T-cell (primary cell): Measurements from ENCODE around the gene PRDM1. TPM values are rescaled to one million over a fixed set of nuclear protein-coding genes. Genes with fewer than 3 reads are reported as not detected.

Experiments
- ATAC-seq, 4 experiments: fragments of 200-7000 bp in 3 of 4; fragments of 150-1000 bp in 1 of 4; cut with Tn5 transposase; replicated peaks in 1 of 4; 1 replicate in 3 of 4; 2 replicates in 1 of 4; pipeline ENCODE4 v1.10.0; 2021; ENCODE audit warnings: moderate library complexity in 3 of 4, mild to moderate bottlenecking in 2 of 4, moderate number of reproducible peaks in 1 of 4
- CTCF ChIA-PET, 2 donors: fragments of 300-600 bp; sonication (Branson Sonifier 250); formaldehyde crosslinking; loops; one replicate each; lab custom pipeline; 2022; ENCODE audit warnings: antibody characterized with exemption in 2 of 2; lab: Charles Lee
- POLR2A ChIA-PET, 2 donors: fragments of 300-600 bp; sonication (Branson Sonifier 250); formaldehyde crosslinking; loops; one replicate each; lab custom pipeline; 2022; ENCODE audit warnings: antibody characterized with exemption in 2 of 2; lab: Charles Lee
- DNase-seq, 35 experiments: peaks; one replicate each; pipeline versions ENCODE4 v3.0.0 to v3.0.0-alpha.2; 2013 to 2023
- H3K27ac ChIP-seq: one replicate; pipeline ENCODE4 v1.5.1; 2013; ENCODE audit warnings: low read length
- H3K27me3 ChIP-seq, 2 experiments: replicated peaks in 1 of 2; 1 replicate in 1 of 2; 2 replicates in 1 of 2; pipeline versions ENCODE4 v1.6.1 to v1.7.0; 2013; ENCODE audit warnings: low read length in 1 of 2, mixed read lengths in 1 of 2; ENCODE audit not compliant: control insufficient read depth in 2 of 2, insufficient read depth in 2 of 2; ENCODE audit errors: extremely low read depth in 1 of 2
- H3K36me3 ChIP-seq, 2 donors: 1 replicate in 1 of 2; 2 replicates in 1 of 2; pipeline versions ENCODE4 v1.6.1 to v1.7.0; 2013; ENCODE audit warnings: low read length in 1 of 2; ENCODE audit not compliant: control insufficient read depth in 2 of 2, insufficient read depth in 1 of 2; ENCODE audit errors: extremely low read depth in 1 of 2
- H3K4me1 ChIP-seq, 2 experiments: 1 replicate in 1 of 2; 2 replicates in 1 of 2; pipeline versions ENCODE4 v1.6.1 to v1.7.0; 2013; ENCODE audit warnings: low read length in 2 of 2, mixed read lengths in 1 of 2; ENCODE audit not compliant: insufficient read depth in 2 of 2, control insufficient read depth in 1 of 2; ENCODE audit errors: extremely low read depth in 1 of 2
- H3K4me3 ChIP-seq, 2 donors: 1 replicate in 1 of 2; 2 replicates in 1 of 2; pipeline versions ENCODE4 v1.5.1 to v1.7.0; 2013; ENCODE audit warnings: mild to moderate bottlenecking in 2 of 2, low read length in 1 of 2, moderate library complexity in 1 of 2; ENCODE audit not compliant: control insufficient read depth in 1 of 2; ENCODE audit errors: extremely low read depth in 1 of 2
- H3K9me3 ChIP-seq: 2 replicates; pipeline ENCODE4 v1.7.0; 2013
- H3K27ac Mint-ChIP-seq, 2 donors: one replicate each; pipeline ENCODE4 v1.8.0; 2020 to 2021; ENCODE audit warnings: mild to moderate bottlenecking in 2 of 2, mixed read lengths in 2 of 2
- H3K27me3 Mint-ChIP-seq, 2 donors: one replicate each; pipeline ENCODE4 v1.8.0; 2021 to 2022; ENCODE audit warnings: mixed read lengths in 2 of 2
- H3K36me3 Mint-ChIP-seq: one replicate; pipeline ENCODE4 v1.8.0; 2021; ENCODE audit warnings: mixed read lengths
- H3K4me1 Mint-ChIP-seq, 3 donors: one replicate each; pipeline ENCODE4 v1.8.0; 2020 to 2022; ENCODE audit warnings: mixed read lengths in 3 of 3, mild to moderate bottlenecking in 1 of 3
- H3K4me3 Mint-ChIP-seq, 3 donors: one replicate each; pipeline ENCODE4 v1.8.0; 2020 to 2022; ENCODE audit warnings: mild to moderate bottlenecking in 3 of 3, mixed read lengths in 3 of 3, moderate library complexity in 3 of 3
- H3K9me3 Mint-ChIP-seq, 3 donors: one replicate each; pipeline ENCODE4 v1.8.0; 2020 to 2022; ENCODE audit warnings: mixed read lengths in 3 of 3
- WGBS: methylation state at CpG from one replicate; pipeline ENCODE4 v1.1.5; 2013; ENCODE audit warnings: missing lambda C conversion rate; ENCODE audit not compliant: insufficient coverage; 5-methylcytosine and 5-hydroxymethylcytosine counted together
- total RNA-seq, 35 experiments: library from RNA in 6 of 35; stranded (reverse) in 6 of 35; fragments of 120-200 nt in 1 of 35; gene quantifications; one replicate each; pipeline versions ENCODE4 v1.2.1 to v1.2.4 and lab custom pipeline; 2013 to 2026

PRDM1 gene
- total RNA-seq, 5 donors from 2014 or later (not counting 1 experiment from before 2014, with no cell fraction given) = 21.9 to 108 (median 30.6) TPM

GRCh38 chr6:106120406-106120805 lies 34.3 kb downstream of the PRDM1 start:
- H3K4me3 ChIP-seq = no peak overlapping the region
- no peaks in the 10 kb centered on the region for H3K27me3 ChIP-seq
- H3K9me3 ChIP-seq = no peaks in the 10 kb centered on the region
- Mint-ChIP-seq H3K36me3 (no peaks in the 10 kb centered on the region), H3K27ac (no peak overlapping the region), H3K9me3 (no peaks in the 10 kb centered on the region), H3K4me3 (no peak overlapping the region), H3K27me3 (peaks cover 0 to 4% of the 10 kb centered on the region in 2 donors), H3K4me1 (peaks cover 38 to 47% (median 38%) of the 10 kb centered on the region in 3 donors)
- no CpG with 5 or more reads among the region's 6 CpGs for WGBS
- H3K4me1 ChIP-seq = peaks cover 19 to 31% of the 10 kb centered on the region in 2 experiments
- ChIA-PET CTCF (no interaction called here), POLR2A (no interaction called here)
- H3K27ac ChIP-seq = no peak overlapping the region
- DNase-seq (no peak), ATAC-seq (no peak)
- H3K36me3 ChIP-seq = no peaks in the 10 kb centered on the region

- 62% methylated on average over 4 of the region's 6 CpGs for WGBS
- H3K4me3 ChIP-seq = no peak overlapping the region
- CTCF ChIA-PET = no interaction called here
- H3K4me3 Mint-ChIP-seq = no peak overlapping the region
- no peak overlapping the region for H3K27ac ChIP-seq
- H3K4me1 Mint-ChIP-seq = peaks cover 30 to 40% (median 31%) of the 10 kb centered on the region in 3 donors
- H3K36me3 ChIP-seq = no peaks in the 10 kb centered on the region
- POLR2A ChIA-PET = no interaction called here
- peaks cover 7 to 23% of the 10 kb centered on the region in 2 experiments for H3K4me1 ChIP-seq
- H3K27ac Mint-ChIP-seq = no peak overlapping the region
- no peaks in the 10 kb centered on the region for H3K9me3 ChIP-seq
- H3K9me3 Mint-ChIP-seq = no peaks in the 10 kb centered on the region
- no peak for DNase-seq
- H3K27me3 Mint-ChIP-seq = peaks cover 0 to 10% of the 10 kb centered on the region in 2 donors
- no peak for ATAC-seq
- H3K27me3 ChIP-seq = no peaks in the 10 kb centered on the region
- no peaks in the 10 kb centered on the region for H3K36me3 Mint-ChIP-seq
Observed at GRCh38 chr6:106122306-106122918, 36.3 kb downstream of the PRDM1 start.

GRCh38 chr6:106122938-106123656 lies 37.0 kb downstream of the PRDM1 start:
- 100% methylated on average over 1 of the region's 6 CpGs for WGBS
- POLR2A ChIA-PET = no interaction called here
- Mint-ChIP-seq H3K9me3 (no peaks in the 10 kb centered on the region), H3K36me3 (no peaks in the 10 kb centered on the region), H3K27ac (no peak overlapping the region), H3K4me1 (peaks cover 23 to 33% (median 25%) of the 10 kb centered on the region in 3 donors), H3K4me3 (no peak overlapping the region), H3K27me3 (peaks cover 0 to 10% of the 10 kb centered on the region in 2 donors)
- peaks cover 2 to 17% of the 10 kb centered on the region in 2 experiments for H3K4me1 ChIP-seq
- no peaks in the 10 kb centered on the region for H3K36me3 ChIP-seq
- no peak overlapping the region for H3K27ac ChIP-seq
- no peaks in the 10 kb centered on the region for H3K27me3 ChIP-seq
- no peak overlapping the region for H3K4me3 ChIP-seq
- no peaks in the 10 kb centered on the region for H3K9me3 ChIP-seq
- ATAC-seq (no peak), DNase-seq (no peak)
- CTCF ChIA-PET = no interaction called here

- no peak for ATAC-seq
- peaks cover 0 to 10% of the 10 kb centered on the region in 2 donors for H3K27me3 Mint-ChIP-seq
- H3K27me3 ChIP-seq = no peaks in the 10 kb centered on the region
- peaks cover 16 to 28% (median 17%) of the 10 kb centered on the region in 3 donors for H3K4me1 Mint-ChIP-seq
- H3K9me3 ChIP-seq = no peaks in the 10 kb centered on the region
- ChIA-PET CTCF (no interaction called here), POLR2A (no interaction called here)
- no CpG with 5 or more reads among the region's 4 CpGs for WGBS
- no peaks in the 10 kb centered on the region for H3K36me3 ChIP-seq
- H3K4me3 Mint-ChIP-seq = no peak overlapping the region
- H3K4me3 ChIP-seq = no peak overlapping the region
- H3K27ac ChIP-seq = no peak overlapping the region
- no peaks in the 10 kb centered on the region for H3K36me3 Mint-ChIP-seq
- H3K27ac Mint-ChIP-seq = no peak overlapping the region
- H3K9me3 Mint-ChIP-seq = no peaks in the 10 kb centered on the region
- no peak for DNase-seq
- peaks cover 0 to 8% of the 10 kb centered on the region in 2 experiments for H3K4me1 ChIP-seq
Observed at GRCh38 chr6:106124015-106124414, 37.9 kb downstream of the PRDM1 start.

GRCh38 chr6:106124437-106125430 lies 38.6 kb downstream of the PRDM1 start:
- ATAC-seq = no peak
- no peak overlapping the region for H3K27ac ChIP-seq
- H3K36me3 ChIP-seq = no peaks in the 10 kb centered on the region
- no peak for DNase-seq
- no peaks in the 10 kb centered on the region for H3K9me3 ChIP-seq
- no peaks in the 10 kb centered on the region for H3K36me3 Mint-ChIP-seq
- ChIA-PET CTCF (interaction anchor here in 1 of 2 donors (0.6 kb wide), 1 partner anchor 134 kb away, joined by 3 read pairs; no protein-coding TSS in a partner anchor), POLR2A (no interaction called here)
- peaks cover 0 to 10% of the 10 kb centered on the region in 2 donors for H3K27me3 Mint-ChIP-seq
- H3K4me3 ChIP-seq = no peak overlapping the region
- H3K27ac Mint-ChIP-seq = no peak overlapping the region
- H3K9me3 Mint-ChIP-seq = no peaks in the 10 kb centered on the region
- no peak overlapping the region for H3K4me3 Mint-ChIP-seq
- peaks cover 0 to 7% of the 10 kb centered on the region in 2 experiments for H3K4me1 ChIP-seq
- no peaks in the 10 kb centered on the region for H3K27me3 ChIP-seq
- WGBS = 60% methylated on average over 2 of the region's 10 CpGs
- peaks cover 9 to 23% (median 15%) of the 10 kb centered on the region in 3 donors for H3K4me1 Mint-ChIP-seq
